ENCODE data around the gene RIMBP2.

- TF ChIP-seq YY1 (IDR thresholded peaks at IDR 0.05; ENCODE audit: low read depth) (no peak), GABPA (IDR thresholded peaks at IDR 0.05; ENCODE audit: low read depth) (no peak), POLR2AphosphoS5 (IDR thresholded peaks at IDR 0.05; ENCODE audit: low read depth, low read length) (no peak), EP300 (IDR thresholded peaks at IDR 0.05; ENCODE audit: borderline replicate concordance in 1 of 2, low read depth in 1 of 2, low read length in 1 of 2) (no peak), MAX (IDR thresholded peaks at IDR 0.05; ENCODE audit: low read depth) (no peak), RAD21 (IDR thresholded peaks at IDR 0.05; ENCODE audit: low read length) (no peak), TEAD4 (IDR thresholded peaks at IDR 0.05; ENCODE audit: borderline replicate concordance, insufficient read depth) (no peak), CHD2 (IDR thresholded peaks at IDR 0.05; ENCODE audit: low read length, partially characterized antibody) (no peak), ZBTB33 (IDR thresholded peaks at IDR 0.05; ENCODE audit: borderline replicate concordance, low read depth) (no peak), FOXJ3 (CRISPR knock-in tag; IDR thresholded peaks at IDR 0.05) (no peak), SIN3A (IDR thresholded peaks at IDR 0.05; ENCODE audit: borderline replicate concordance, low read depth, low read length) (no peak), EZH2phosphoT487 (IDR thresholded peaks at IDR 0.05; ENCODE audit: borderline replicate concordance, low read depth) (no peak)
- TF ChIP-seq, protein P1, sequence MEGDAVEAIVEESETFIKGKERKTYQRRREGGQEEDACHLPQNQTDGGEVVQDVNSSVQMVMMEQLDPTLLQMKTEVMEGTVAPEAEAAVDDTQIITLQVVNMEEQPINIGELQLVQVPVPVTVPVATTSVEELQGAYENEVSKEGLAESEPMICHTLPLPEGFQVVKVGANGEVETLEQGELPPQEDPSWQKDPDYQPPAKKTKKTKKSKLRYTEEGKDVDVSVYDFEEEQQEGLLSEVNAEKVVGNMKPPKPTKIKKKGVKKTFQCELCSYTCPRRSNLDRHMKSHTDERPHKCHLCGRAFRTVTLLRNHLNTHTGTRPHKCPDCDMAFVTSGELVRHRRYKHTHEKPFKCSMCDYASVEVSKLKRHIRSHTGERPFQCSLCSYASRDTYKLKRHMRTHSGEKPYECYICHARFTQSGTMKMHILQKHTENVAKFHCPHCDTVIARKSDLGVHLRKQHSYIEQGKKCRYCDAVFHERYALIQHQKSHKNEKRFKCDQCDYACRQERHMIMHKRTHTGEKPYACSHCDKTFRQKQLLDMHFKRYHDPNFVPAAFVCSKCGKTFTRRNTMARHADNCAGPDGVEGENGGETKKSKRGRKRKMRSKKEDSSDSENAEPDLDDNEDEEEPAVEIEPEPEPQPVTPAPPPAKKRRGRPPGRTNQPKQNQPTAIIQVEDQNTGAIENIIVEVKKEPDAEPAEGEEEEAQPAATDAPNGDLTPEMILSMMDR (IDR thresholded peaks at IDR 0.05) = no peak
- TF ChIP-seq, protein P2, sequence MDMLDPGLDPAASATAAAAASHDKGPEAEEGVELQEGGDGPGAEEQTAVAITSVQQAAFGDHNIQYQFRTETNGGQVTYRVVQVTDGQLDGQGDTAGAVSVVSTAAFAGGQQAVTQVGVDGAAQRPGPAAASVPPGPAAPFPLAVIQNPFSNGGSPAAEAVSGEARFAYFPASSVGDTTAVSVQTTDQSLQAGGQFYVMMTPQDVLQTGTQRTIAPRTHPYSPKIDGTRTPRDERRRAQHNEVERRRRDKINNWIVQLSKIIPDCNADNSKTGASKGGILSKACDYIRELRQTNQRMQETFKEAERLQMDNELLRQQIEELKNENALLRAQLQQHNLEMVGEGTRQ (IDR thresholded peaks at IDR 0.05; ENCODE audit: borderline replicate concordance, low read depth, low read length) = no peak
These were observed 217.3 kb downstream of the RIMBP2 start for GRCh38 chr12:130498589-130499385.

Measured in SK-N-SH (cell line).